WI38 (cell line): Measurements from ENCODE around the gene CEACAM1.
"Not testable (repeated sequence)": the region's sequence is repeated elsewhere in the genome, so short reads cannot be mapped to it uniquely, and the experiment has no call there.

Source experiments
- H3K4me3 ChIP-seq: 2 replicates; pipeline ENCODE4 v1.5.1; 2011; ENCODE audit warnings: low read depth, mild to moderate bottlenecking, control low read depth, low read length
- TF ChIP-seq, protein P1 (sequence below): IDR thresholded peaks from 2 replicates; pipeline ENCODE4 v1.5.1; 2012; ENCODE audit warnings: low read depth, mild to moderate bottlenecking, control low read depth, low read length

The CEACAM1 gene

DNA sequence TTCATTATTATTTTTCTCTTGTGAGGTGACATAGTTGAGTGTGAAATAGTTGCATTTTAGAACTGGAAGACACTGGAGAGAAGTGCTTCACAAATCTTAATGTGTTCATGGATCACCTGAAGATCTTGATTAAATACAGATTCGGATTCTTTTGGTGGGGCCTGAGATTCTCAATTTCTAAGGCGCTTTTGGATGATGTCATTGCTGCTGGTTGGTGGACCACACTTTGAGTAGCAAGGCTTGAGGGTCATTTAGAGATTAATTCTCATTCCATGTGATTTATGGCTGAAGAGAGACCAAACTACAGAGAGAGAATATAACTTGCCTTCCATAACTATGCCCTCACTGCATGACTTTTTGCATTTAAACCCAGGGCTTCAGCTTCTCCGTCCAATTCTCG lies 39.3 kb upstream of the CEACAM1 start:
- TF ChIP-seq, protein P1, sequence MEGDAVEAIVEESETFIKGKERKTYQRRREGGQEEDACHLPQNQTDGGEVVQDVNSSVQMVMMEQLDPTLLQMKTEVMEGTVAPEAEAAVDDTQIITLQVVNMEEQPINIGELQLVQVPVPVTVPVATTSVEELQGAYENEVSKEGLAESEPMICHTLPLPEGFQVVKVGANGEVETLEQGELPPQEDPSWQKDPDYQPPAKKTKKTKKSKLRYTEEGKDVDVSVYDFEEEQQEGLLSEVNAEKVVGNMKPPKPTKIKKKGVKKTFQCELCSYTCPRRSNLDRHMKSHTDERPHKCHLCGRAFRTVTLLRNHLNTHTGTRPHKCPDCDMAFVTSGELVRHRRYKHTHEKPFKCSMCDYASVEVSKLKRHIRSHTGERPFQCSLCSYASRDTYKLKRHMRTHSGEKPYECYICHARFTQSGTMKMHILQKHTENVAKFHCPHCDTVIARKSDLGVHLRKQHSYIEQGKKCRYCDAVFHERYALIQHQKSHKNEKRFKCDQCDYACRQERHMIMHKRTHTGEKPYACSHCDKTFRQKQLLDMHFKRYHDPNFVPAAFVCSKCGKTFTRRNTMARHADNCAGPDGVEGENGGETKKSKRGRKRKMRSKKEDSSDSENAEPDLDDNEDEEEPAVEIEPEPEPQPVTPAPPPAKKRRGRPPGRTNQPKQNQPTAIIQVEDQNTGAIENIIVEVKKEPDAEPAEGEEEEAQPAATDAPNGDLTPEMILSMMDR: no peak

DNA sequence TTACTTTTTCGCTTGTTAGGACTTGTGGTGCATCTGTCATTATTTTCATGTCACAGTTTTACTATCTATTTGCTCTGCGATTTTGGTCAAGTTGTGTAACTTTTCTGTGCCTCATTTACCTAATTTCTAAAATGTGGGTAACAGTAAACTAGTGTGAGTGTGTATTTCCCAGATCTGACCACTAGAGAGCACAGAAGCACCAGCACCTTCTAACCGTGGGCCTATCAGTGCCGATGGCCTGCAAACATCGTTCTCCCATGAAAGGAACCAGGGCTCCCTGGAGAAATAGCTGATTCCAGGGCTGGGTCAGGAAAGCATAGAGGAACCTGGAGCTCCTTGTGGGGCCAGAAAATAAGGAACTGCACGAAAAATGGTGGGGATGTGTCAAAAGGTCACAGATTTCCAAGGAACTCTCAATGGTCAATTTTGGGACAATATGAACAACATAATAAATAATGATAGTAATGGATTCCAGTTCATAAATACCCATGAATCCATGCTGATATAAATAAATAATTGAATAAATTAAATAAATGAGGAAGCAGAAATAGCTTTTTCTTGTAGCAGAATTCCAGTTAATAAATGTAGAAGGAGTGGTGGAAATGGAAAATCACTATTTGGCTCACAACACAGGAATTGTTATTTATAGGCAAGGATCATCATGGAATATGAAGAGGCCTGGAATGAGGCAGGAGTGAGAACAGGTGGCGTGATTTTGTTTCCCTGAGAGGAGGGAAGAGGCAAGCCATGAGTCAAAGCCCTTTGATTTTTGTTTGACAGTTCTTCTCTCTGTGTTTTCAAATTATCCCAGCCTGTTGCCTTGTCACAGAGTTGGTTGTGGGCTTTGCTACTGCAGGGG lies 35.3 kb upstream of the CEACAM1 start:
- TF ChIP-seq, protein P1: peak; percentile 61; the same call in 1 of the 2 replicates
- no peak overlapping the region for H3K4me3 ChIP-seq

More for the DNA sequence above, 39.3 kb upstream of the CEACAM1 start:
- no peak overlapping the region for H3K4me3 ChIP-seq

DNA sequence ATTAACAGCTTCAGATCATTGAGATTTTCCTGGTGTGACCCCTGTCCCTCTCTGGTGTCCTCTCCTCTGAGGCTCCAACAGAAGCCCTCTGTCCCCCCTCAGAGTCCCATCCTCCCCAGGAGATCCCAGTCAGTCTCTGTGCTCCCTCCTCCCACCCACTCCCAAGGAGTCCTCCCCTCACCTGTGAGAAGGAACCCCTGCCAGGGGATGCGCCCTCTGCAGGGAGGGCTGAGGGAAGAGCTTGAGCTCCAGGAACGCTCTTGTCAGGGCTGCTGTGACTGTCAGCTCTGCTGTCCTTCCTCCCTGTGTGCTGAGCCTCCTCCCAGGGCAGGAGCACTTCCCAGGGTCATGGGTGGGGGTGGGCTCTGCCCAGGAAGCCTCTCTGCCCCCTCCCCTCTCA lies 33.2 kb upstream of the CEACAM1 start:
- TF ChIP-seq, protein P1: no peak
- H3K4me3 ChIP-seq: no peak overlapping the region

DNA sequence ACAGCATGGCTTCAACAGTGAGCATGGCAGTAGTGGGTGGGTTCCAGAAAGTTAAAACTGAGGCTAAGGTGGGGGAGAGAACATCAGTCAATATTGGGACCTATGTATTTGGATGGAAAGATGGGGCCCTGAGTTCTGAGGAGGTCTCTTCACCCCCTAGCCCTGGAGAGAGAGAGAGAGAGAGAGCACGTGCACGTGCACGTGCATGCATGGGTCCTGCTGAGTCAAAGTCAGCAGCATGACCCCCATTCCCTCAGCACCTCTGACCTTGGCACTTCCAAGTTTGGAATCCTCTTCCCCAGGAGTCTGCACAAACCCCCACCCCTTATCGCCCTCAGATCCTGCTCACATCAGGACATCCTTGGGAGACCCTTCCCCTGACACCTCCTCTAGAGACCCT lies 32.5 kb upstream of the CEACAM1 start:
- TF ChIP-seq, protein P1: no peak

DNA sequence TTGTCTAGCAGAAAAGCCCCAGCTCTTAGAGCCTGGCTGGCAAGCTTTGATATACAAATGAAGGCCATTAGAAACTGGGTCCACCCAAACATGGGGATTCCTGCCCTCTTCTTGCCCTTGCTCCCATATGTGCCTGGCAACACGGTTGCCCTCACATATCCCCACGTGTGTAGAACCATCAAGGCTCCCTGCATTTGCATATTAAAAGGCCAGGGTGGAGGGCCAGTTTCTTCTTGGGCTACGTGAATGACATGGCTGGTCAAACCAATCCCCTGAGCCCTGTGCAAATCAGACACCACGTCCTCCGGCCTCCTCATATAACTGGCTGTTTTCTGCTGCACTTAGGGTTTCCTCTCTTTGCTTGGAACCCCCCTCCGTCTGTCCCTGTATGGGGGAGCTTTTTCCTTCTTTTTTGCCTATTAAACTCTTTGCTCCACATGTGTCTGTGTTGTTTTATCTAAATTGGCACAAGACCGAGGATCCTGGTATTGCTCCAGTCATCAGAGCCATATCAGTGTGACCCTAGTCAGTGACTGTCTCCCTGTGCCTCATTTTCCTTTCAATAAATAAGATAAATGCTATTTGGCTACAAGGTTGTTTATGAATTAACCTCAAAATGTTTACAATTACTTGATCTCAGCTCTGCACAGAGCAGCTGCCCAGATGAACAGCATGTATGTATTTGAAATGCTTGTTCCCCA lies 30.3 kb upstream of the CEACAM1 start:
- TF ChIP-seq, protein P1: no peak
- no peak overlapping the region for H3K4me3 ChIP-seq

More for the DNA sequence above, 32.5 kb upstream of the CEACAM1 start:
- H3K4me3 ChIP-seq: no peak overlapping the region

DNA sequence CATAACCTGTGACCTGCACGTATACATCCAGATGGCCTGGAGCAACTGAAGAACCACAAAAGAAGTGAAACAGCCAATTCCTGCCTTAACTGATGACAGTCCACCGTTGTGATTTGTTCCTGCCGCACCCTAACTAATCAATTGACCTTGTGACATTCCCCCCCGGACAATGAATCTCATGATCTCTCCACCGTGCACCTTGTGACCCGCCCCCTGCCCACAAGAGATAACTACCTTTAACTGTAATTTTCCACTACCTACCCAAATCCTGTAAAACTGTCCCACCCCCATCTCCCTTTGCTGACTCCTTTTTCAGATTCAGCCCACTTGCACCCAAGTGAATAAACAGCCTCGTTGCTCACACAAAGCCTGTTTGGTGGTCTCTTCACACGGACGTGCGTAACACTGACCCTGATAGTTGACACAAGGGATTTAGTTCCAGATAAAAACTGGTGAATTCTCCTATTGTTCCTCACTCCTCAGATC lies 29.1 kb upstream of the CEACAM1 start:
- H3K4me3 ChIP-seq: not testable (repeated sequence)

DNA sequence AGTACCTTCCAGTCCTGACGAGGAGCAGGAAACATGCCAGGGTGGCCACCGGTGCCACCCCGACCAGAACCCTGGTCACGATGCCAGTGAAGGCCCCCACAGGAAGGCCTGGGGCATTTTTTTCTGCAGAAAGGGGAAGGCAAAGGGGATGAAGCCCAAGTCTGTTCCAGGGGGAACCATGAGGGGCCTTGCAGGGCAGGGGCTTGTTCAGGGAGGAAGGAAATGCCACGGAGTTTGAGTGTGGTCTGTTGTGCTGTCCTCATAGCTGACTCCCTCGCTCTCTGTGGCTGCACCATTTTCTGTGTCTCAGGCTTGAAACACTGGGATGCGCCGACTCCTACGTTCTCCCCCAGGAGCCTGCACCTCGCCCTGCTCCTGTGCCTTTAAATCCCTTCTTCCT lies 27.5 kb upstream of the CEACAM1 start:
- TF ChIP-seq, protein P1: no peak
- no peak overlapping the region for H3K4me3 ChIP-seq
